ENCODE measurements around the gene DISC1.

DNA sequence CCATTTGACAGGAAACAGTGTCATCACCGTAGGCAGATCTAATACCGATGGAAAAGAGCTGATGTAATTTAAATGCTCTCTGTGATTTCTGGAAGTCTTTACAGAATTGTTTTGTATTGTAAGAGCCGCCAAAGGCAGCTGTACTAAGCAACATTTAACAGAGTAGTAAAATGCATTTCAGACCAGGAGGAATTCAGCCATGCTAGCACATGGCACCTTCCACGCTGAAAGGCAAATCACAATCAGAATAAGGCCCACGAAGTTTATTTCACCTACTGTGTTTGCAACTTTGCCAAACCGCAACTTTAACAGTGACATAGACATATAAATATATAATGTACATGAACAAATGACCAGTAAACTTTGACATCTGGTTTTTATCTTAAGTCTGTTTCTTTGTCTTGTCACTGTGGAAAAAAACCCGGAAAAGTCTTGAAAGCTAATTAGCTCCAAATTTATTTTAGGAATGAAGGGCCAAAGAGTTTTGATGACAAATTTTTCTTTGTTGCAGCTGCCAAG lies 26.1 kb upstream of the DISC1 start:
- TF ChIP-seq, protein P1, sequence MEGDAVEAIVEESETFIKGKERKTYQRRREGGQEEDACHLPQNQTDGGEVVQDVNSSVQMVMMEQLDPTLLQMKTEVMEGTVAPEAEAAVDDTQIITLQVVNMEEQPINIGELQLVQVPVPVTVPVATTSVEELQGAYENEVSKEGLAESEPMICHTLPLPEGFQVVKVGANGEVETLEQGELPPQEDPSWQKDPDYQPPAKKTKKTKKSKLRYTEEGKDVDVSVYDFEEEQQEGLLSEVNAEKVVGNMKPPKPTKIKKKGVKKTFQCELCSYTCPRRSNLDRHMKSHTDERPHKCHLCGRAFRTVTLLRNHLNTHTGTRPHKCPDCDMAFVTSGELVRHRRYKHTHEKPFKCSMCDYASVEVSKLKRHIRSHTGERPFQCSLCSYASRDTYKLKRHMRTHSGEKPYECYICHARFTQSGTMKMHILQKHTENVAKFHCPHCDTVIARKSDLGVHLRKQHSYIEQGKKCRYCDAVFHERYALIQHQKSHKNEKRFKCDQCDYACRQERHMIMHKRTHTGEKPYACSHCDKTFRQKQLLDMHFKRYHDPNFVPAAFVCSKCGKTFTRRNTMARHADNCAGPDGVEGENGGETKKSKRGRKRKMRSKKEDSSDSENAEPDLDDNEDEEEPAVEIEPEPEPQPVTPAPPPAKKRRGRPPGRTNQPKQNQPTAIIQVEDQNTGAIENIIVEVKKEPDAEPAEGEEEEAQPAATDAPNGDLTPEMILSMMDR (IDR thresholded peaks at IDR 0.05): no peak
- no peak for TF ChIP-seq SIN3A (IDR thresholded peaks at IDR 0.05; ENCODE audit: borderline replicate concordance, insufficient read depth, low read depth, low read length)
- no peak for TF ChIP-seq POLR2AphosphoS5 (IDR thresholded peaks at IDR 0.05; ENCODE audit: low read depth, low read length)
- TF ChIP-seq, protein P2, sequence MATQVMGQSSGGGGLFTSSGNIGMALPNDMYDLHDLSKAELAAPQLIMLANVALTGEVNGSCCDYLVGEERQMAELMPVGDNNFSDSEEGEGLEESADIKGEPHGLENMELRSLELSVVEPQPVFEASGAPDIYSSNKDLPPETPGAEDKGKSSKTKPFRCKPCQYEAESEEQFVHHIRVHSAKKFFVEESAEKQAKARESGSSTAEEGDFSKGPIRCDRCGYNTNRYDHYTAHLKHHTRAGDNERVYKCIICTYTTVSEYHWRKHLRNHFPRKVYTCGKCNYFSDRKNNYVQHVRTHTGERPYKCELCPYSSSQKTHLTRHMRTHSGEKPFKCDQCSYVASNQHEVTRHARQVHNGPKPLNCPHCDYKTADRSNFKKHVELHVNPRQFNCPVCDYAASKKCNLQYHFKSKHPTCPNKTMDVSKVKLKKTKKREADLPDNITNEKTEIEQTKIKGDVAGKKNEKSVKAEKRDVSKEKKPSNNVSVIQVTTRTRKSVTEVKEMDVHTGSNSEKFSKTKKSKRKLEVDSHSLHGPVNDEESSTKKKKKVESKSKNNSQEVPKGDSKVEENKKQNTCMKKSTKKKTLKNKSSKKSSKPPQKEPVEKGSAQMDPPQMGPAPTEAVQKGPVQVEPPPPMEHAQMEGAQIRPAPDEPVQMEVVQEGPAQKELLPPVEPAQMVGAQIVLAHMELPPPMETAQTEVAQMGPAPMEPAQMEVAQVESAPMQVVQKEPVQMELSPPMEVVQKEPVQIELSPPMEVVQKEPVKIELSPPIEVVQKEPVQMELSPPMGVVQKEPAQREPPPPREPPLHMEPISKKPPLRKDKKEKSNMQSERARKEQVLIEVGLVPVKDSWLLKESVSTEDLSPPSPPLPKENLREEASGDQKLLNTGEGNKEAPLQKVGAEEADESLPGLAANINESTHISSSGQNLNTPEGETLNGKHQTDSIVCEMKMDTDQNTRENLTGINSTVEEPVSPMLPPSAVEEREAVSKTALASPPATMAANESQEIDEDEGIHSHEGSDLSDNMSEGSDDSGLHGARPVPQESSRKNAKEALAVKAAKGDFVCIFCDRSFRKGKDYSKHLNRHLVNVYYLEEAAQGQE (IDR thresholded peaks at IDR 0.05; ENCODE audit: insufficient read depth in 1 of 2, low read depth in 2 of 2, low read length in 1 of 2): no peak
- no peak for TF ChIP-seq TCF7L2 (IDR thresholded peaks at IDR 0.05; ENCODE audit: low read depth, low read length)
